SK-N-SH (cell line): Measurements from ENCODE around the gene POLDIP3. TPM values are rescaled to one million over a fixed set of nuclear protein-coding genes. Genes with fewer than 3 reads are reported as not detected.

ENCODE experiments used
- CTCF ChIA-PET: fragments of 300-600, 350-600 bp; formaldehyde crosslinking; extraction: SDS; loops from one replicate; lab custom pipeline; 2021; lab: Yijun Ruan, JAX
- POLR2A ChIA-PET: fragments of 350-600 bp; sonication (Branson Sonifier 250); formaldehyde crosslinking; extraction: SDS; loops from one replicate; lab custom pipeline; 2020; ENCODE audit warnings: antibody characterized with exemption, inconsistent platforms; lab: Yijun Ruan, JAX
- DNase-seq: peaks from one replicate; pipeline ENCODE4 v3.0.0; 2012
- H2AFZ ChIP-seq: fragments of 200-600 bp; sonication (generic); 2 replicates; pipeline ENCODE4 v1.8.1; 2016; ENCODE audit warnings: antibody characterized with exemption, mild to moderate bottlenecking, low read depth
- H3F3A ChIP-seq: fragments of 200-600 bp; sonication (generic); replicated peaks from 2 replicates; pipeline ENCODE3; 2016; ENCODE audit warnings: antibody characterized with exemption, mild to moderate bottlenecking; ENCODE audit not compliant: insufficient read depth
- H3K27ac ChIP-seq, 2 experiments: fragments of 200-500 bp in 1 of 2; fragments of 200-600 bp in 1 of 2; sonication (Bioruptor generic) in 1 of 2; sonication (generic), shearing (Covaris generic) in 1 of 2; 2 replicates each; pipeline versions ENCODE4 v1.5.1 to v1.6.1; 2014 to 2016; ENCODE audit warnings: low read depth in 2 of 2, inconsistent platforms in 1 of 2, low read length in 1 of 2, mild to moderate bottlenecking in 1 of 2, mixed read lengths in 1 of 2
- H3K27me3 ChIP-seq: fragments of 200-600 bp; sonication (generic), shearing (Covaris generic); 2 replicates; pipeline ENCODE4 v1.6.1; 2016; ENCODE audit warnings: mixed run types; ENCODE audit not compliant: insufficient read depth
- H3K36me3 ChIP-seq, 2 experiments: fragments of 200-500 bp in 1 of 2; fragments of 200-600 bp in 1 of 2; sonication (Bioruptor generic) in 1 of 2; sonication (generic) in 1 of 2; replicated peaks in 1 of 2; 2 replicates each; pipeline versions ENCODE3 to v1.5.1; 2014 to 2016; ENCODE audit warnings: low read length in 1 of 2, mild to moderate bottlenecking in 1 of 2; ENCODE audit not compliant: insufficient read depth in 2 of 2, control insufficient read depth in 1 of 2
- H3K4me1 ChIP-seq, 2 experiments: fragments of 200-500 bp in 1 of 2; fragments of 200-600 bp in 1 of 2; sonication (Bioruptor generic) in 1 of 2; sonication (generic), shearing (Covaris generic) in 1 of 2; 2 replicates each; pipeline versions ENCODE4 v1.5.1 to v1.6.1; 2014 to 2016; ENCODE audit warnings: low read depth in 1 of 2, low read length in 1 of 2, mixed run types in 1 of 2; ENCODE audit not compliant: insufficient read depth in 2 of 2, control insufficient read depth in 1 of 2
- H3K4me2 ChIP-seq: fragments of 200-600 bp; sonication (generic), shearing (Covaris generic); 2 replicates; pipeline ENCODE4 v1.6.1; 2017; ENCODE audit warnings: mixed run types
- H3K4me3 ChIP-seq, 2 experiments: fragments of 200-500 bp in 1 of 2; fragments of 200-600 bp in 1 of 2; sonication (Bioruptor generic) in 1 of 2; sonication (generic), shearing (Covaris generic) in 1 of 2; 2 replicates each; pipeline versions ENCODE4 v1.5.1 to v1.8.1; 2014 to 2016; ENCODE audit warnings: low read depth in 2 of 2, inconsistent platforms in 1 of 2, low read length in 1 of 2, mild to moderate bottlenecking in 1 of 2, mixed read lengths in 1 of 2, moderate library complexity in 1 of 2
- H3K79me2 ChIP-seq: fragments of 200-600 bp; sonication (generic); 2 replicates; pipeline ENCODE4 v1.8.1; 2017; ENCODE audit warnings: mild to moderate bottlenecking; ENCODE audit not compliant: insufficient read depth
- H3K9ac ChIP-seq: fragments of 200-600 bp; sonication (generic); 2 replicates; pipeline ENCODE4 v1.6.1; 2017; ENCODE audit warnings: mixed run types
- H3K9me2 ChIP-seq: fragments of 200-600 bp; sonication (generic); 2 replicates; pipeline ENCODE4 v1.6.1; 2017; ENCODE audit warnings: mixed run types
- H3K9me3 ChIP-seq: fragments of 200-600 bp; sonication (generic); 2 replicates; pipeline ENCODE4 v1.6.1; 2017; ENCODE audit warnings: mixed run types, mild to moderate bottlenecking, moderate library complexity
- H4K20me1 ChIP-seq: fragments of 200-600 bp; sonication (generic); 2 replicates; pipeline ENCODE4 v1.6.1; 2017; ENCODE audit warnings: mild to moderate bottlenecking, mixed run types; ENCODE audit not compliant: insufficient read depth
- FOSL2 ChIP-seq: IDR thresholded peaks from 2 replicates; pipeline ENCODE4 v1.4.0; 2012; ENCODE audit warnings: low read depth, mild to moderate bottlenecking, moderate library complexity, borderline replicate concordance
- FOXJ3 ChIP-seq: sonication (generic); formaldehyde crosslinking; IDR thresholded peaks from 2 replicates; pipeline ENCODE4 v1.5.1; 2020; ENCODE audit warnings: mild to moderate bottlenecking, missing genetic modification reagents
- GATA2 ChIP-seq: sonication (generic); formaldehyde crosslinking; IDR thresholded peaks from 2 replicates; pipeline ENCODE4 v1.5.0; 2020; ENCODE audit warnings: mild to moderate bottlenecking, missing genetic modification reagents
- MEF2A ChIP-seq: IDR thresholded peaks from 2 replicates; pipeline ENCODE4 v1.4.0; 2012; ENCODE audit warnings: low read depth, borderline replicate concordance
- MXI1 ChIP-seq: IDR thresholded peaks from 2 replicates; pipeline ENCODE4 v1.6.1; 2012; ENCODE audit warnings: mild to moderate bottlenecking, low read depth, low read length, improper control_type of control experiment
- REST ChIP-seq: IDR thresholded peaks from 2 replicates; pipeline ENCODE4 v1.6.1; 2012; ENCODE audit warnings: mild to moderate bottlenecking, low read depth, low read length, moderate library complexity
- RFX5 ChIP-seq: IDR thresholded peaks from 2 replicates; pipeline ENCODE4 v1.6.1; 2012; ENCODE audit warnings: mild to moderate bottlenecking, improper control_type of control experiment, low read length
- RXRA ChIP-seq: IDR thresholded peaks from 2 replicates; pipeline ENCODE4 v1.4.0; 2012; ENCODE audit warnings: low read depth, mild to moderate bottlenecking, borderline replicate concordance
- USF1 ChIP-seq: IDR thresholded peaks from 2 replicates; pipeline ENCODE4 v1.4.0; 2012; ENCODE audit warnings: low read depth, borderline replicate concordance
- YY1 ChIP-seq: IDR thresholded peaks from 2 replicates; pipeline ENCODE4 v1.4.0; 2012; ENCODE audit warnings: low read depth, mild to moderate bottlenecking
- WGBS: methylation state at CpG from one replicate; pipeline ENCODE4 v1.1.6; 2017; ENCODE audit warnings: low lambda C conversion rate; 5-methylcytosine and 5-hydroxymethylcytosine counted together
- polyA plus RNA-seq, 3 experiments: library from polyadenylated mRNA; depleted of rRNA; stranded (reverse); fragments of >200 nt; gene quantifications; 2 replicates each; pipeline ENCODE4 v1.2.3, GENCODE V29; 2012

The POLDIP3 gene
- polyA plus RNA-seq, 1 of the 3 experiments (the other 2 are of a cell fraction) = 18.8 TPM

- 100% methylated on average over 2 of the region's 4 CpGs for WGBS
- no peaks in the 10 kb centered on the region; a peak in 1 of 4 replicates for H3K4me1 ChIP-seq
- no peak overlapping the region for H3K4me2 ChIP-seq
- ChIA-PET POLR2A (no interaction called here), CTCF (interaction anchor here (0.6 to 1.4 kb wide), 2 partner anchors 28 to 39 kb away, joined by 3 to 4 read pairs; no protein-coding TSS in a partner anchor)
- H3F3A ChIP-seq = no peaks in the 10 kb centered on the region
- H3K27ac ChIP-seq = no peak overlapping the region
- H3K4me3 ChIP-seq = no peak overlapping the region
- DNase-seq = no peak
- H3K27me3 ChIP-seq = no peaks in the 10 kb centered on the region
- H2AFZ ChIP-seq = no peak overlapping the region
- no peaks in the 10 kb centered on the region for H3K9me2 ChIP-seq
- H3K79me2 ChIP-seq = no peaks in the 10 kb centered on the region
- H3K9me3 ChIP-seq = no peaks in the 10 kb centered on the region
- H4K20me1 ChIP-seq = no peaks in the 10 kb centered on the region
- TF ChIP-seq RXRA (no peak), REST (no peak), RFX5 (no peak), MEF2A (no peak), FOSL2 (no peak), USF1 (no peak)
- no peak overlapping the region for H3K9ac ChIP-seq
- peaks cover 2 to 20% of the 10 kb centered on the region in 2 experiments for H3K36me3 ChIP-seq
These were observed 30.2 kb downstream of the POLDIP3 start for GRCh38 chr22:42584364-42584940.

GRCh38 chr22:42582987-42583386 lies 31.7 kb downstream of the POLDIP3 start:
- DNase-seq = no peak
- ChIA-PET CTCF (no interaction called here), POLR2A (interaction anchor here (0.7 kb wide), 1 partner anchor 22 kb away, joined by 3 read pairs; no protein-coding TSS in a partner anchor)
- Histone ChIP-seq H3K9me2 (no peaks in the 10 kb centered on the region), H3K36me3 (peaks cover 0 to 21% of the 10 kb centered on the region in 2 experiments), H4K20me1 (no peaks in the 10 kb centered on the region), H3K9me3 (no peaks in the 10 kb centered on the region), H3K9ac (no peak overlapping the region), H3K4me2 (no peak overlapping the region), H3K27me3 (no peaks in the 10 kb centered on the region), H3K79me2 (no peaks in the 10 kb centered on the region), H2AFZ (no peak overlapping the region), H3K27ac (no peak overlapping the region), H3K4me3 (no peak overlapping the region), H3F3A (no peaks in the 10 kb centered on the region), H3K4me1 (no peaks in the 10 kb centered on the region; a peak in 1 of 4 replicates)
- 100% methylated on average over 1 of the region's 1 CpG for WGBS
- TF ChIP-seq YY1 = no peak
- no peak for TF ChIP-seq MXI1
- TF ChIP-seq FOXJ3 (CRISPR knock-in tag) = no peak
- TF ChIP-seq GATA2 = no peak
